MG63 (cell line): ENCODE results near the gene AMPD1. TPM values are rescaled to one million over a fixed set of nuclear protein-coding genes. Genes with fewer than 3 reads are reported as not detected.

Experiments used
- DNase-seq: peaks from one replicate; pipeline ENCODE4 v3.0.0-alpha.2; 2020
- H3K27me3 ChIP-seq: fragments of 250-450 bp; sonication (Bioruptor Pico); 2 replicates; pipeline ENCODE4 v1.5.1; 2020; ENCODE audit warnings: mild to moderate bottlenecking, moderate library complexity
- H3K36me3 ChIP-seq: fragments of 250-450 bp; sonication (Bioruptor Pico); 2 replicates; pipeline ENCODE4 v1.5.1; 2020; ENCODE audit warnings: mild to moderate bottlenecking, moderate library complexity
- H3K4me3 ChIP-seq: fragments of 250-450 bp; sonication (Bioruptor Pico); 2 replicates; pipeline ENCODE4 v1.5.1; 2020; ENCODE audit warnings: mild to moderate bottlenecking, moderate library complexity
- H3K9me3 ChIP-seq: fragments of 250-450 bp; sonication (Bioruptor Pico); 2 replicates; pipeline ENCODE4 v1.5.1; 2020; ENCODE audit warnings: mild to moderate bottlenecking, moderate library complexity
- total RNA-seq: library from RNA; depleted of rRNA; stranded (reverse); fragments of >200 nt; shearing (Covaris generic); gene quantifications from 2 replicates; pipeline ENCODE4 v1.2.3, GENCODE V29; 2014; ENCODE audit warnings: low replicate concordance; rRNA removed

AMPD1 gene
- total RNA-seq, result not detected in 2 replicates

GRCh38 chr1:114695430-114696058, at the start of gene AMPD1:
Gene AMPD1 (minus strand): TSS chr1:114695546. CDS start chr1:114695471, 75 bp downstream.
- H3K4me3 ChIP-seq, result no peak within 1 kb of the TSS
- no peaks in the 10 kb centered on the region for H3K9me3 ChIP-seq
- no peaks in the 10 kb centered on the region for H3K36me3 ChIP-seq
- DNase-seq, result no peak
- no peaks in the 10 kb centered on the region for H3K27me3 ChIP-seq

GRCh38 chr1:114741963-114742746, 46.8 kb upstream of the AMPD1 start:
- no peaks in the 10 kb centered on the region for H3K27me3 ChIP-seq
- no peak overlapping the region for H3K4me3 ChIP-seq
- peaks cover 96% of the 10 kb centered on the region for H3K36me3 ChIP-seq
- H3K9me3 ChIP-seq, result no peaks in the 10 kb centered on the region
- DNase-seq, result no peak

GRCh38 chr1:114740331-114740730, 45.0 kb upstream of the AMPD1 start:
- Histone ChIP-seq H3K4me3 (no peak overlapping the region), H3K36me3 (peaks cover 96% of the 10 kb centered on the region), H3K27me3 (no peaks in the 10 kb centered on the region), H3K9me3 (no peaks in the 10 kb centered on the region)
- no peak for DNase-seq

- Histone ChIP-seq H3K9me3 (no peaks in the 10 kb centered on the region), H3K4me3 (no peak overlapping the region), H3K36me3 (peaks cover 92% of the 10 kb centered on the region), H3K27me3 (no peaks in the 10 kb centered on the region)
- DNase-seq, result no peak
Observed at GRCh38 chr1:114737314-114737849, 42.0 kb upstream of the AMPD1 start.

- DNase-seq, result no peak
- Histone ChIP-seq H3K4me3 (no peak overlapping the region), H3K36me3 (peaks cover 94% of the 10 kb centered on the region), H3K9me3 (no peaks in the 10 kb centered on the region), H3K27me3 (no peaks in the 10 kb centered on the region)
Observed at GRCh38 chr1:114735479-114735878, 40.1 kb upstream of the AMPD1 start.

GRCh38 chr1:114729782-114730181, 34.4 kb upstream of the AMPD1 start:
- Histone ChIP-seq H3K27me3 (no peaks in the 10 kb centered on the region), H3K4me3 (no peak overlapping the region), H3K9me3 (no peaks in the 10 kb centered on the region), H3K36me3 (peaks cover 95% of the 10 kb centered on the region)
- DNase-seq, result no peak

GRCh38 chr1:114728553-114728952, 33.2 kb upstream of the AMPD1 start:
- no peak for DNase-seq
- no peaks in the 10 kb centered on the region for H3K9me3 ChIP-seq
- H3K4me3 ChIP-seq, result no peak overlapping the region
- peaks cover 97% of the 10 kb centered on the region for H3K36me3 ChIP-seq
- H3K27me3 ChIP-seq, result no peaks in the 10 kb centered on the region

GRCh38 chr1:114725230-114725629, 29.9 kb upstream of the AMPD1 start:
- Histone ChIP-seq H3K36me3 (peaks cover 97% of the 10 kb centered on the region), H3K27me3 (no peaks in the 10 kb centered on the region), H3K4me3 (no peak overlapping the region), H3K9me3 (no peaks in the 10 kb centered on the region)
- no peak for DNase-seq

GRCh38 chr1:114723915-114724314, 28.6 kb upstream of the AMPD1 start:
- no peaks in the 10 kb centered on the region for H3K9me3 ChIP-seq
- no peaks in the 10 kb centered on the region for H3K27me3 ChIP-seq
- peaks cover 97% of the 10 kb centered on the region for H3K36me3 ChIP-seq
- DNase-seq, result no peak
- no peak overlapping the region for H3K4me3 ChIP-seq

GRCh38 chr1:114723457-114723856, 28.1 kb upstream of the AMPD1 start:
- Histone ChIP-seq H3K9me3 (no peaks in the 10 kb centered on the region), H3K27me3 (no peaks in the 10 kb centered on the region), H3K4me3 (no peak overlapping the region), H3K36me3 (peaks cover 97% of the 10 kb centered on the region)
- DNase-seq, result no peak

GRCh38 chr1:114720492-114720891, 25.1 kb upstream of the AMPD1 start:
- peaks cover 89% of the 10 kb centered on the region for H3K36me3 ChIP-seq

GRCh38 chr1:114719424-114719787, 24.1 kb upstream of the AMPD1 start:
- Histone ChIP-seq H3K9me3 (no peaks in the 10 kb centered on the region), H3K27me3 (no peaks in the 10 kb centered on the region), H3K4me3 (no peak overlapping the region), H3K36me3 (peaks cover 90% of the 10 kb centered on the region)
- DNase-seq, result no peak

More at GRCh38 chr1:114720492-114720891, 25.1 kb upstream of the AMPD1 start:
- Histone ChIP-seq H3K9me3 (no peaks in the 10 kb centered on the region), H3K27me3 (no peaks in the 10 kb centered on the region), H3K4me3 (no peak overlapping the region)
- DNase-seq, result no peak

GRCh38 chr1:114718661-114719423, 23.5 kb upstream of the AMPD1 start:
- Histone ChIP-seq H3K27me3 (no peaks in the 10 kb centered on the region), H3K36me3 (peaks cover 90% of the 10 kb centered on the region), H3K9me3 (no peaks in the 10 kb centered on the region), H3K4me3 (no peak overlapping the region)
- DNase-seq, result peak; percentile 39

- Histone ChIP-seq H3K36me3 (peaks cover 89% of the 10 kb centered on the region), H3K9me3 (no peaks in the 10 kb centered on the region), H3K4me3 (peak within 1 kb of the TSS; percentile 91), H3K27me3 (no peaks in the 10 kb centered on the region)
- peak; percentile 96 for DNase-seq
Observed at GRCh38 chr1:114716304-114717170, 21.2 kb upstream of the AMPD1 start, which contains the start of gene NRAS. Gene NRAS (minus strand): TSS chr1:114716771. CDS start chr1:114716160, 611 bp downstream.

GRCh38 chr1:114715952-114716303, 20.6 kb upstream of the AMPD1 start:
- no peaks in the 10 kb centered on the region for H3K9me3 ChIP-seq
- no peaks in the 10 kb centered on the region for H3K27me3 ChIP-seq
- peak overlapping the region; percentile 91 for H3K4me3 ChIP-seq
- peaks cover 86% of the 10 kb centered on the region for H3K36me3 ChIP-seq
- DNase-seq, result no peak

GRCh38 chr1:114712977-114713376, 17.6 kb upstream of the AMPD1 start:
- no peaks in the 10 kb centered on the region for H3K9me3 ChIP-seq
- no peaks in the 10 kb centered on the region for H3K27me3 ChIP-seq
- no peak overlapping the region for H3K4me3 ChIP-seq
- peaks cover 84% of the 10 kb centered on the region for H3K36me3 ChIP-seq
- no peak for DNase-seq
